Right renal pelvis (tissue), 4 donors: ENCODE results near the gene CMTM1. TPM values are rescaled to one million over a fixed set of nuclear protein-coding genes. Genes with fewer than 3 reads are reported as not detected.
"Not testable (repeated sequence)": the region's sequence is repeated elsewhere in the genome, so short reads cannot be mapped to it uniquely, and the experiment has no call there.

ENCODE experiments used
- DNase-seq, 4 donors: peaks; one replicate each; pipeline ENCODE4 v3.0.0-alpha.2; 2013; ENCODE audit warnings: low read depth in 4 of 4, low spot score in 3 of 4, missing footprints in 1 of 4
- polyA plus RNA-seq, 4 donors: library from polyadenylated mRNA; unstranded; fragments of 120-200 nt; gene quantifications; one replicate each; pipeline ENCODE4 v1.2.1, GENCODE V29; 2013; ENCODE audit not compliant: insufficient read length in 4 of 4

Gene CMTM1
- polyA plus RNA-seq, 4 donors = 5.5 to 7.6 (median 6.0) TPM

GRCh38 chr16:66560107-66560506 lies 6.1 kb upstream of the CMTM1 start:
- no peak for DNase-seq

GRCh38 chr16:66561381-66562080 lies 4.7 kb upstream of the CMTM1 start:
- DNase-seq = no peak

GRCh38 chr16:66562409-66562808 lies 3.8 kb upstream of the CMTM1 start:
- DNase-seq = no peak

GRCh38 chr16:66562986-66563385 lies 3.3 kb upstream of the CMTM1 start:
- no peak for DNase-seq

DNA sequence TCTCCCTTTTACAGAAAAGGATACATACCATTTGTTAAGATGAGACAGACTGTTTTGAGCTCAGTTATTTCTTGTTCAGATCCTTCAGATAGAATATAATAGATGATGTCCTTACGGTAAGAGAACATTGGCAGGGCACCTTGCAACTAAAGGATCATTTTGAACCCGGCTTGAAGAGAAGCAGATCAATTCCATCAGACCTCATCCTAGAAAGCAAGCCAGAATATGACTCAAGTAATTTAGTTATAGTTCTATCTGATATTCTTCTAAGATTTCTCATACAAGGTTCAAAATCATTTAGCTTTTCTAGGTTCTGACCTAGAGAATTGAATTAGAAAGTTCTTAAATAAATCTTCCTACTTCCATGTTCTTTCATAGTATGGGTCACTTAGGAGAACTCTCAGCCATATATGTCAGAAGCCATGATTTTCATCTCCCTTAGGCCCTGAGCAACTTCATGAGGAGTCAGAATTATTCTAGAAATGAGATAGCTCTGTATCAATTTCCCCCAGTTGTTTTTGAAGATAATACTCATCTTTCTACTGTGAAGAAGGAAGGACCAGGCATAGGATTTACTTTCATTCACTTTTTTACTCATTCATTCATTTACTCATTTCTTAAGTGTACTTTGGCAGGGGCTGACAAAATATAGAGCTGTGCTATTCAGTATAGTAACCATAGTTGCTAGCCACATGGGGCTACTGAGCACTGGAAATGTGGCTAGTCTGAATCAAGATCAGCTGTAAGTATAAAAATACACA lies 2.5 kb upstream of the CMTM1 start:
- DNase-seq = no peak

DNA sequence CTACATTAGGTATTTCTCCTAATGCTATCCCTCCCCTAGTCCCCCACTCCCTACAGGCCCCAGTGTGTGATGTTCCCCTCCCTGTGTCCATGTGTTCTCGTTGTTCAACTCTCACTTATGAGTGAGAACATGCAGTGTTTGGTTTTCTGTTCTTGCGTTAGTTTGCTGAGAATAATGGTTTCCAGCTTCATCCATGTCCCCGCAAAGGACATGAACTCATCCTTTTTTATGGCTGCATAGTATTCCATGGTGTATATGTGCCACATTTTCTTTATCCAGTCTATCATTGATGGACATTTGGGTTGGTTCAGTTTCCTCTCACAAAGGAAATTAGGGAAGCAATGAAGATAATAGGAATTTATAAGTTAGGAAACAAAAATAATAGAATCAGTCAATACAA lies 1.0 kb downstream of the CMTM1 start:
- DNase-seq = not testable (repeated sequence)

GRCh38 chr16:66568355-66568754 lies 2.1 kb downstream of the CMTM1 start:
- DNase-seq = no peak

DNA sequence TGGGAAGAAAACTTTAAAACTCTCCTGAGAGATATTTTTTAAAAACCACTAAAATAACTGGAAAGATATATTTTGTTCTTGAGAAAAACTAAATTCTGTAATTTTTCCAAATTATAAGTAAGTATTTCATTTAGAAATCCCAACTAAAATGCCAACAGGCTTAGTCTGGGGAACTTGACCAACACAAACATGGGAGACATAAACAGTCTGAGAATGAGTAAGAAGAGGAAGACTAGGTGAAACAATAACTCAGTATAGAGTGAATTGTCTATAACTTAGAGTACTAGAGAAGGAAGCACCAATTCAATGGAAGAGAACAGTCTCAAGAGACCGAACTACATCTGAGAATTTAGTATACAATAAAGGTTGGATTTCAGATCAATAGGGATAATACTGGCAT lies 2.9 kb downstream of the CMTM1 start:
- DNase-seq = no peak

GRCh38 chr16:66569827-66570405 lies 3.7 kb downstream of the CMTM1 start:
- DNase-seq = no peak

GRCh38 chr16:66572356-66572755 lies 6.1 kb downstream of the CMTM1 start:
- no peak for DNase-seq

GRCh38 chr16:66574081-66574480 lies 7.8 kb downstream of the CMTM1 start:
- no peak for DNase-seq

- DNase-seq = no peak
Measured at GRCh38 chr16:66574531-66574930, 8.3 kb downstream of the CMTM1 start.

DNA sequence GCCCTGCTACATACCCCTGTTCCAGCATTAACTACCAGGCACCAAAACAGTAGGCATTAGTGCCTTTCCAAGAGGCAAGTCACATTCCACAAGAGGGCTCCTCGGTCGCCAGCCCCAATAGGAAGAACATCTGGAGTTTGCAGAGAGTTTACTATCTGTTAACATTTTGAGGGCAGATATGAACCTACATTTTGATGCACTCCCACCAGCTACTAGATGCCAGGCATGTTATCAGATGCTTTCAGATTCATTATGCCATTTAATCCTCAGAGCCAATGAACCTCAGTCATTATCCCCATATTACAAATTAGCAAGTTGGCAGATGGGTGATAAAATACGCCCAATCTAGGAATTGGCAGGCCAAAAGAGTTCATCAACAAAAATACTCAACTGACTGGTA lies 8.8 kb downstream of the CMTM1 start:
- no peak for DNase-seq

DNA sequence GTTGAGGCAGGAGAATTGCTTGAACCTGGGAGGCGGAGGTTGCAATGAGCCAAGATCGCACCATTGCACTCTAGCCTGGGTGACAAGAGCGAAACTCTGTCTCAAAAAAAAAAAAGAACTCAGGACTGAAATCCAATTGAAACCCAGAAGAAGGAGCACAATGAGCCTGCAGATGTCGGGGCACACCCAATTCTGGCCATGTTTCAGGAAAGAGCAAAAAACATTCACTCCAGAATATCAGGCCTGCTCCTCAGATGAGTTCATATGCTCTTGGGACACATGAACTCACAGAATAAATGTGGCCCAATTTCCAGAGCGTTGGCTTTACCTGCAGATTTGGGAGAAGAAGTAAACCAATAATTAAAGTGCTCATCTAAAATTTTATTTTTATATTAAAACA lies 10.1 kb downstream of the CMTM1 start:
- no peak for DNase-seq

- DNase-seq = peak in 1 of 4 donors; percentile 28
Measured at GRCh38 chr16:66578651-66579531, 12.7 kb downstream of the CMTM1 start, which contains the start of gene CMTM2. TSS of gene CMTM2 (plus strand) at chr16:66579463. CDS start at chr16:66579608, 145 bp downstream.

DNA sequence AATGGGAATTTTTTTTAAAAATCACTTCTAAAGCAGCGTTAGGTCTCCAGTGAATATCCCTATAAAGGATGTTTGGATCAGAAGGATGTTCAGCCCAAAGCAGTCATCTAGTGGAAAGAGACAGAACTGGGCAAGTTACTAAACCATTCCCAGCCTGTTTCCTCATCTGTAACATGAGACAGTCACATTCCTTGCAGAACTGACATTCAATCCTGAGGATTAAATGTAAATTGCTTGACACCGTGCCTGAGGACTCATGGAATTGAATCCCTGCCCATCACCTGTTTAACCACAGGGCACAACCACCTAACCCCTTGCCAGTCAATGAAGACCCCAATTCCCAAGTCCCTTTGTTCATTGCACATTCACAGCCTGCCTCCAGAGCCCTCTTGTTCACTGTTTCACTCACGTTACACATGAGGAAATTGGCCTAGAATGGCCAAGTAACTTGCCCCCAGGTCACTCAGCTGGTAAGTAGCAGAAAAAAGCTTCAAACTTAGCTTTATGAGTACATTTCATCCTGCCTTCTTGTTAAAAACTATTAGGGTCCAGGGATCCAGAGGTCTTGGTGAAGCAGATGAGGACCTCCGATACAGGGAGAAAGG lies 14.5 kb downstream of the CMTM1 start:
- DNase-seq = no peak

- DNase-seq = no peak
Measured at GRCh38 chr16:66581246-66581952, 15.2 kb downstream of the CMTM1 start.

DNA sequence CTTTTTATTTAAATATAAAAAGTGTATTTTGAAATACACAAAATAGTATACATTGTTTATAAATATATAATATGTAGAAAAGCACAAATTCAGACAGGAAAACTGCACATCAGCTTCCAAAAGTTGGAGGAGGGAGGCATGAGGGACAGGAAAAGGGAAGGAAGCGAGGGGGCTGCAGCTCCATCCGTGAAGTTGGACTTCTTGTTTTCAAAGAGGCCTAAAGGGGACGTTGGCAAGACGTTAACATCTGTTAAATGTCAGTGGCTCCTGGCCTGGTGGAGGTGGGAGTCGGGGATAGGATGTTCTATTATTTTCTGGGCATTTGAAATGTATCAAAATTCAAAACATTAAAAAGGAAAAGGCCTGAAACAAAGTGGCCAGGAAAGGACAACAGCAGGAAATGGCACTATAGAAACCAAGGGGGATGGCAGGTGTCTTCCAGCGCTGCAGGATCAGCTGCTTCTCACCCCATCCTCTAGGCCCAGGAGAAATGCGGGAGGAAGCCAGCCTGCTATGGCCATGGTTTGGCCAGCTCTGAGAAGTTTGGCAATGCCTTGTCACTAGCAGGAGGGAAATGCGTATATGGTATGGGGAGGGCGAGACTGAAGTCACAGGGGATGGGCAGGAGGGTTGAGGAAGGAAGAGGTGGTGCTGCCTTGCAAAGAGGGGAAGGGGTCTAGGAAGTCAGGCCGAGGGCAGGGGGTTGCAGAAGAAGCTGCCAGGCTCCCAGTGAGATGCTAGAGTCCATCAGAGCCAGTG lies 19.4 kb downstream of the CMTM1 start:
- no peak for DNase-seq
